Measurements from ENCODE around the gene EXTL1.

EXTL1 gene

GRCh38 chr1:26060832-26061574 lies 39.4 kb downstream of the EXTL1 start:
- TF ChIP-seq RAD21 (IDR thresholded peaks at IDR 0.05; ENCODE audit: low read depth) (no peak), FOXM1 (IDR thresholded peaks at IDR 0.05; ENCODE audit: borderline replicate concordance, low read depth) (no peak), CREB1 (IDR thresholded peaks at IDR 0.05; ENCODE audit: low read depth) (no peak), CEBPB (IDR thresholded peaks at IDR 0.05) (no peak), EP300 (IDR thresholded peaks at IDR 0.05; ENCODE audit: borderline replicate concordance) (no peak), ZBTB7A (IDR thresholded peaks at IDR 0.05; ENCODE audit: low read depth) (no peak), TCF12 (IDR thresholded peaks at IDR 0.05; ENCODE audit: low read depth) (no peak), YY1 (IDR thresholded peaks at IDR 0.05; ENCODE audit: low read depth) (no peak), NFIC (IDR thresholded peaks at IDR 0.05) (no peak), EGR1 (IDR thresholded peaks at IDR 0.05) (no peak), TAF1 (IDR thresholded peaks at IDR 0.05; ENCODE audit: low read depth) (no peak)

GRCh38 chr1:26064553-26064952 lies 43.0 kb downstream of the EXTL1 start:
- TF ChIP-seq CEBPB (IDR thresholded peaks at IDR 0.05): no peak

- TF ChIP-seq TAF1 (IDR thresholded peaks at IDR 0.05; ENCODE audit: low read depth) (no peak), EGR1 (IDR thresholded peaks at IDR 0.05) (no peak), NFIC (IDR thresholded peaks at IDR 0.05) (no peak), ZBTB7A (IDR thresholded peaks at IDR 0.05; ENCODE audit: low read depth) (no peak), CREB1 (IDR thresholded peaks at IDR 0.05; ENCODE audit: low read depth) (no peak)
- TF ChIP-seq, protein P1, sequence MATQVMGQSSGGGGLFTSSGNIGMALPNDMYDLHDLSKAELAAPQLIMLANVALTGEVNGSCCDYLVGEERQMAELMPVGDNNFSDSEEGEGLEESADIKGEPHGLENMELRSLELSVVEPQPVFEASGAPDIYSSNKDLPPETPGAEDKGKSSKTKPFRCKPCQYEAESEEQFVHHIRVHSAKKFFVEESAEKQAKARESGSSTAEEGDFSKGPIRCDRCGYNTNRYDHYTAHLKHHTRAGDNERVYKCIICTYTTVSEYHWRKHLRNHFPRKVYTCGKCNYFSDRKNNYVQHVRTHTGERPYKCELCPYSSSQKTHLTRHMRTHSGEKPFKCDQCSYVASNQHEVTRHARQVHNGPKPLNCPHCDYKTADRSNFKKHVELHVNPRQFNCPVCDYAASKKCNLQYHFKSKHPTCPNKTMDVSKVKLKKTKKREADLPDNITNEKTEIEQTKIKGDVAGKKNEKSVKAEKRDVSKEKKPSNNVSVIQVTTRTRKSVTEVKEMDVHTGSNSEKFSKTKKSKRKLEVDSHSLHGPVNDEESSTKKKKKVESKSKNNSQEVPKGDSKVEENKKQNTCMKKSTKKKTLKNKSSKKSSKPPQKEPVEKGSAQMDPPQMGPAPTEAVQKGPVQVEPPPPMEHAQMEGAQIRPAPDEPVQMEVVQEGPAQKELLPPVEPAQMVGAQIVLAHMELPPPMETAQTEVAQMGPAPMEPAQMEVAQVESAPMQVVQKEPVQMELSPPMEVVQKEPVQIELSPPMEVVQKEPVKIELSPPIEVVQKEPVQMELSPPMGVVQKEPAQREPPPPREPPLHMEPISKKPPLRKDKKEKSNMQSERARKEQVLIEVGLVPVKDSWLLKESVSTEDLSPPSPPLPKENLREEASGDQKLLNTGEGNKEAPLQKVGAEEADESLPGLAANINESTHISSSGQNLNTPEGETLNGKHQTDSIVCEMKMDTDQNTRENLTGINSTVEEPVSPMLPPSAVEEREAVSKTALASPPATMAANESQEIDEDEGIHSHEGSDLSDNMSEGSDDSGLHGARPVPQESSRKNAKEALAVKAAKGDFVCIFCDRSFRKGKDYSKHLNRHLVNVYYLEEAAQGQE (IDR thresholded peaks at IDR 0.05; ENCODE audit: low read depth): no peak
Measured at GRCh38 chr1:26066160-26066559, 44.6 kb downstream of the EXTL1 start.

DNA sequence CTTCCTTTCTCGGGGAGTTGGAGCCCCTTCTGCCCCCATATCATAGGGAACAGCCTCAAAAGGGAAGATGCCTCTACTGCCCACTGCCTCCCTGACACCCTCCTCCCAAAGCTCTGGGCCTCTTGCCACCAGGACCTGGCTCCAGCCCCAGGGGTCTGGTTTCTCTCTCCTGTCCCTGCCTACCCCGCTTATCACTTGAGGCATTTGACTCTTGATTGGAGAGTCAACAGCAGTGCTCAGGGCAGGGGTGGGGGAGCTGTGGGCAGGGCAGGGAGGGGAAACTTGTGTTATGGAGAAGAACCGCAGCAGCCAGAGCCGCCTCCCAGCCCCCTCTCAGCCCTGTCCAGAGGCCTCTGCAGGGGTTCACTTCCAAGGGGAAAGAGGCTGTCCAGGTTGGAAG lies 45.3 kb downstream of the EXTL1 start:
- TF ChIP-seq TAF1 (IDR thresholded peaks at IDR 0.05; ENCODE audit: low read depth) (no peak), EGR1 (IDR thresholded peaks at IDR 0.05) (no peak), EP300 (IDR thresholded peaks at IDR 0.05; ENCODE audit: borderline replicate concordance) (no peak), FOXM1 (IDR thresholded peaks at IDR 0.05; ENCODE audit: borderline replicate concordance, low read depth) (no peak), RAD21 (IDR thresholded peaks at IDR 0.05; ENCODE audit: low read depth) (no peak), YY1 (IDR thresholded peaks at IDR 0.05; ENCODE audit: low read depth) (no peak), CREB1 (IDR thresholded peaks at IDR 0.05; ENCODE audit: low read depth) (no peak), TCF12 (IDR thresholded peaks at IDR 0.05; ENCODE audit: low read depth) (no peak), ZBTB7A (IDR thresholded peaks at IDR 0.05; ENCODE audit: low read depth) (no peak), TEAD4 (IDR thresholded peaks at IDR 0.05) (no peak)
- TF ChIP-seq, protein P1 (IDR thresholded peaks at IDR 0.05; ENCODE audit: low read depth): no peak

DNA sequence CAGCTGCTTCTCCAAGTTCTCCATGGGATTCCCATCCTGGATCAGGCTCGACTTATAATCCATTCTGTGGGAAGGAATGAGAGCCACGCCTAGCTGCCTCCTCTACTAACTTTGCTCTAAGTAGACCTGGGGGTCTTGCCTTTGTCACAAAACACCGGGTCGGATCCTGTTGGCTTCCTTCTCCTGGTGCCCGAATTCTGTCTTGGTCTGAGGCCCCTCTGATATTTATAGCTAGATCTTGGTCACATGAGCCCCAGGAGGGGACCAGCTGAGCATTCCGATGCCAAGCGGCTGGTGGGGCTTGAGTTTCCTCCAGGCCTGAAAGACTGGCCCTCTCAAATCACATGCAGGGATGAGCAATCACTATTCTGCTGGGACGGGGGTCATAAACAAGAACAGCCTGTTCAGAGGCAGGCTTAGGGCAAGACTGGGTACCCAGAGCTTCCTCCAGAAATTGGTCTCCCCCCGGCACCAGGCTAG lies 45.9 kb downstream of the EXTL1 start, which contains the start of gene TRIM63:
TRIM63 (minus strand) TSS at position 199 of the 480 bp plus-strand sequence; CDS start at position 63, 136 bp downstream.
- TF ChIP-seq EP300 (IDR thresholded peaks at IDR 0.05; ENCODE audit: borderline replicate concordance) (no peak), CREB1 (IDR thresholded peaks at IDR 0.05; ENCODE audit: low read depth) (no peak), ZBTB7A (IDR thresholded peaks at IDR 0.05; ENCODE audit: low read depth) (no peak), CEBPB (IDR thresholded peaks at IDR 0.05) (no peak), TEAD4 (IDR thresholded peaks at IDR 0.05) (no peak), TCF12 (IDR thresholded peaks at IDR 0.05; ENCODE audit: low read depth) (no peak), YY1 (IDR thresholded peaks at IDR 0.05; ENCODE audit: low read depth) (no peak), EGR1 (IDR thresholded peaks at IDR 0.05) (no peak), NFIC (IDR thresholded peaks at IDR 0.05) (no peak), TAF1 (IDR thresholded peaks at IDR 0.05; ENCODE audit: low read depth) (no peak), RAD21 (IDR thresholded peaks at IDR 0.05; ENCODE audit: low read depth) (no peak), FOXM1 (IDR thresholded peaks at IDR 0.05; ENCODE audit: borderline replicate concordance, low read depth) (no peak)
- TF ChIP-seq, protein P2, sequence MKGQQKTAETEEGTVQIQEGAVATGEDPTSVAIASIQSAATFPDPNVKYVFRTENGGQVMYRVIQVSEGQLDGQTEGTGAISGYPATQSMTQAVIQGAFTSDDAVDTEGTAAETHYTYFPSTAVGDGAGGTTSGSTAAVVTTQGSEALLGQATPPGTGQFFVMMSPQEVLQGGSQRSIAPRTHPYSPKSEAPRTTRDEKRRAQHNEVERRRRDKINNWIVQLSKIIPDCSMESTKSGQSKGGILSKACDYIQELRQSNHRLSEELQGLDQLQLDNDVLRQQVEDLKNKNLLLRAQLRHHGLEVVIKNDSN (IDR thresholded peaks at IDR 0.05): no peak
- TF ChIP-seq, protein P1 (IDR thresholded peaks at IDR 0.05; ENCODE audit: low read depth): no peak
- TF ChIP-seq, protein P3, sequence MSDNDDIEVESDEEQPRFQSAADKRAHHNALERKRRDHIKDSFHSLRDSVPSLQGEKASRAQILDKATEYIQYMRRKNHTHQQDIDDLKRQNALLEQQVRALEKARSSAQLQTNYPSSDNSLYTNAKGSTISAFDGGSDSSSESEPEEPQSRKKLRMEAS (IDR thresholded peaks at IDR 0.05): no peak

Data from Ishikawa (cell line).